Measurements from ENCODE around the gene SMIM13. TPM values are rescaled to one million over a fixed set of nuclear protein-coding genes. Genes with fewer than 3 reads are reported as not detected.
A peak's percentile ranks its signal among the peaks of the same experiment; 100 is the strongest.
"Not testable (repeated sequence)": the region's sequence is repeated elsewhere in the genome, so short reads cannot be mapped to it uniquely, and the experiment has no call there.

Gene SMIM13
- total RNA-seq, 1 donor from 2014 or later: 8.4 TPM

DNA sequence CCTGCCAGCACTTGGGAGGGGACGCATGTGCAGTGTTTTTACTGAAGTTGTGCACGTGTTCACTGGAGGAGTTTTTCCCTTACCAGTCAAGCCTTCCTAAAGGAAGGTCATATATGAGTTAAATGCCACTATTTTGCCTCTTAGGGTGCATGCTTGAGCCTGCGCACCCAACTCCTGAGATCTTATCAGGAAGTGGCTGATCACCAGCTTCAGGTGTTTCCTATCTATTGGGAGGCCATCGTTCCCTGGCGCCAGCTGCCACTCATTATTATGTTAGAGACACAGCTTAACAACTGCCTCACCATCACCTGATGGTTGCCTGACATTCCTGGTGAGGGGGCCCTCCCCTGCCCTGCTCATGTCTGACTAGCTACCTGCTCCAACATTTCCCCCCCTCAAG is 9.4 kb downstream of the SMIM13 start:
- Histone ChIP-seq H3K36me3 (no peaks in the 10 kb centered on the region), H3K27me3 (no peaks in the 10 kb centered on the region), H3K9me3 (no peaks in the 10 kb centered on the region), H3K4me3 (no peak overlapping the region), H3K4me1 (no peaks in the 10 kb centered on the region), H3K27ac (no peak overlapping the region)
- DNase-seq (no peak), ATAC-seq (no peak)
- intact Hi-C loops (cut with DNase I): no loop called here
- TF ChIP-seq, protein P1, sequence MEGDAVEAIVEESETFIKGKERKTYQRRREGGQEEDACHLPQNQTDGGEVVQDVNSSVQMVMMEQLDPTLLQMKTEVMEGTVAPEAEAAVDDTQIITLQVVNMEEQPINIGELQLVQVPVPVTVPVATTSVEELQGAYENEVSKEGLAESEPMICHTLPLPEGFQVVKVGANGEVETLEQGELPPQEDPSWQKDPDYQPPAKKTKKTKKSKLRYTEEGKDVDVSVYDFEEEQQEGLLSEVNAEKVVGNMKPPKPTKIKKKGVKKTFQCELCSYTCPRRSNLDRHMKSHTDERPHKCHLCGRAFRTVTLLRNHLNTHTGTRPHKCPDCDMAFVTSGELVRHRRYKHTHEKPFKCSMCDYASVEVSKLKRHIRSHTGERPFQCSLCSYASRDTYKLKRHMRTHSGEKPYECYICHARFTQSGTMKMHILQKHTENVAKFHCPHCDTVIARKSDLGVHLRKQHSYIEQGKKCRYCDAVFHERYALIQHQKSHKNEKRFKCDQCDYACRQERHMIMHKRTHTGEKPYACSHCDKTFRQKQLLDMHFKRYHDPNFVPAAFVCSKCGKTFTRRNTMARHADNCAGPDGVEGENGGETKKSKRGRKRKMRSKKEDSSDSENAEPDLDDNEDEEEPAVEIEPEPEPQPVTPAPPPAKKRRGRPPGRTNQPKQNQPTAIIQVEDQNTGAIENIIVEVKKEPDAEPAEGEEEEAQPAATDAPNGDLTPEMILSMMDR (IDR thresholded peaks at IDR 0.05): no peak

DNA sequence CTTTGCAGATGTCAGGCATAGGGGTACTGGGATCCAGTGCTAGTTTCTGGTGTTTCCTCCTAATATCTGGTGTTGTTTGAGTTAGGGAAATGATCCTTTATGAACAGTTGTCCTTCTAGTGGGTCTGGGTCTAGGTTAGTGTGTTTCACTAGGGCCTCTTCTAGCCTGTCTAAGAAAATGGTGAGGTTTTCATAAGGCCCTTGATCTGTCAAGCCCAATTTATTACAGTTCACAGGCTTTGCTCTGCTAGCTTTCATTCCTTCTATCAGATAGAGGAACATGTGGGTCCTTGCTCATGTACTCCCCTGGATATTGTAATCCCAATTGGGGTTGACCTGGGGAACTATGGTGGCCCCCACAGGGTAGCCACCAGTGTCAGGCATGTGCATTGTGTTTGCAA is 15.1 kb downstream of the SMIM13 start:
- H3K27me3 ChIP-seq: no peaks in the 10 kb centered on the region
- TF ChIP-seq, protein P1 (IDR thresholded peaks at IDR 0.05): no peak
- no peak for ATAC-seq
- intact Hi-C loops (cut with DNase I): no loop called here
- H3K4me3 ChIP-seq: no peak overlapping the region
- H3K4me1 ChIP-seq: peaks cover 12% of the 10 kb centered on the region
- no peaks in the 10 kb centered on the region for H3K9me3 ChIP-seq
- no peak overlapping the region for H3K27ac ChIP-seq
- no peaks in the 10 kb centered on the region for H3K36me3 ChIP-seq
- no peak for DNase-seq

DNA sequence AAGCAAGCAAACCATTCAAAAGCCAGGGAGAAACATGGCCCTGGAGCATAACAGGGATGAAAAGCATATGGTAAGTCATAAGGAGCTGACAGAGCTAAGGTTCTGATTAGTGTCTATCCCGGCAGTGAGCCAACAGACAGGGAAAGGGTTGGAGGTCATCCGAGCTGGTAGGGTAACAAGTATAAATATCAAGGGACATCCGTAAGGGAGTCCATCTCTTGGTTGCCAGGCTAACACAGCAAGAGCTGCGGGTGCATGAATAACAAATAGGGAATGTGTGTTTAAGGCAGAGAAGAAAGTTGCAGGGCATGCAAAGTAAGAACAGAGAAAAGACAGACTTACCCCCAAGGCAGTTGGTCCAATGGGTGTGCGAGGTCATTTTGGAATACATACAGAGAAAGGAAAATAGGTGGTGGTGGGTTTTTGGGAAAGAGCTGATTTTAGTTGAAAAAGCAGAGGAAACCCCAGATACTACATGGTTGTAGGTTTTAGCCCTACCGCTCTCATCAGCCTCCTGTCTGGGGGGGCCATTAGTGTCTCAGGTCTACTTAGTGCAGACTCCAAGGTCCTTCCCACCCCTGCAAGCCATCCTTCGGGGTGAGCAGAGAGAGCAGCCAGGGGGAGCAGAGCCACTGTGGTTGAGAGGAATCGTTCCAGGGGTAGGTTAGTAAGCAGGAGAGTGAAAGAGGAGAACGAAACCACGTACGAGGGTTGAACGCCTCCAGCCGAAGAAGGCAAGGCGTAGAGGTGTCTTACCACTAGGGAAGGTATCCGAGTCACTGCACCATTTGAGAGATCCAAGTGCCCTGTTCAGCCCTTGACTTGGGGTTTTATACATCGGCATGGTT is 17.5 kb downstream of the SMIM13 start, which contains the start of gene ERVFRD-1:
Gene ERVFRD-1 (minus strand): TSS at position 805 of the 848 bp plus-strand sequence. CDS start 6,415 bp downstream, outside the sequence.
- Histone ChIP-seq H3K9me3 (no peaks in the 10 kb centered on the region), H3K27me3 (no peaks in the 10 kb centered on the region), H3K36me3 (no peaks in the 10 kb centered on the region), H3K4me1 (peaks cover 12% of the 10 kb centered on the region), H3K27ac (no peak within 1 kb of the TSS), H3K4me3 (peak within 1 kb of the TSS; percentile 14)
- ATAC-seq (no peak), DNase-seq (no peak)
- intact Hi-C loops (cut with DNase I): no loop called here
- TF ChIP-seq, protein P1 (IDR thresholded peaks at IDR 0.05): no peak

DNA sequence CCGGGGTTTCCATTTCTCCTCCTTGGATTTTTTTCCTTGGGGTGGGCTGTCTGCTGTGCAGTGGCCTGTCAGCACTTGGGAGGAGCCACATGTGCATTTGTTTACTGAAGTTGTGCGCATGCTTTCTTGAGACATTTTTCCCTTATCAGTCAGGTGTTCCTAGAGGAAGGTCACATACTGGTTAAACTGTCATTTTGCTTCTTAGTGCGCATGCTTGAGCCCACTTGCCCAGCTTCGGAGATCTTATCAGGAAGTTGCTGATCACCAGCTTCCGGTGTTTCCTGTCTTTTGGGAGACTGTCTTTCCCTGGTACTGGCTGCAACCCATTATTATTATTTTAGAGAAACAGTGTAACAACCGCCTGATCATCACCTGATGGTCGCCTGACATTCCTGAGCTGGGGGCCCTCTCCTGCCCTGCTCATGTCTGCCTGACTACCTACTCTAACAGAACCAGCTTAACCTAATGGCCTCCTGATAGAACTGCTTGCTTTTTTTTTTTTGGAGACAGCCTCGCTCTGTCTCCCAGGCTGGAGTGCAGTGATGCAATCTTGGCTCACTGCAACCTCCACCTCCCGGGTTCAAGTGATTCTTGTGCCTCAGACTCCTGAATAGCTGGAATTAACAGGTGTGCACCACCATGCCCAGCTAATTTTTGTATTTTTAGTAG is 18.3 kb downstream of the SMIM13 start:
- Histone ChIP-seq H3K9me3 (no peaks in the 10 kb centered on the region), H3K27me3 (no peaks in the 10 kb centered on the region), H3K4me3 (peak overlapping the region; percentile 14), H3K36me3 (no peaks in the 10 kb centered on the region), H3K4me1 (peaks cover 12% of the 10 kb centered on the region), H3K27ac (no peak overlapping the region)
- intact Hi-C loops (cut with DNase I): no loop called here
- DNase-seq: no peak
- ATAC-seq: peak; percentile 54
- TF ChIP-seq, protein P1 (IDR thresholded peaks at IDR 0.05): no peak

DNA sequence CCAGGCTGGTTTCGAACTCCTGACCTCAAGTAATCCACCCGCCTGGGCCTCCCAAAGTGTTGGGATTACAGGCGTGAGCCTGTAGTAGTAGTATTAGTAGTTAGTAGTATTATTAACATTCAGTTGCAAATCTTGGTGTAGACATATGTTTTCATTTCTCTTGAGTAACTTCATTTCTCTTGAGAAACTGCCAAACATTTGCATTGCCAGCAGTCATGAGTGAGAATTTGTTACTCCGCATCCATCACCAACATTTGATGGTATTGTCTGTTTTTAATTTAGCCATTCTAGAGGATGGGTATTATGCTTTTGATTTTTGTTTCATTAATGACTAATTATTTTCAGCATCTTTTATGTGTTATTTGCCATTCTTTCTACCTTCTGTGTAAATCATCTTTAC is 19.4 kb downstream of the SMIM13 start:
- Histone ChIP-seq H3K36me3 (no peaks in the 10 kb centered on the region), H3K4me1 (peaks cover 12% of the 10 kb centered on the region), H3K27ac (no peak overlapping the region), H3K27me3 (no peaks in the 10 kb centered on the region), H3K4me3 (no peak overlapping the region), H3K9me3 (no peaks in the 10 kb centered on the region)
- intact Hi-C loops (cut with DNase I): no loop called here
- no peak for DNase-seq
- TF ChIP-seq, protein P1 (IDR thresholded peaks at IDR 0.05): no peak
- no peak for ATAC-seq

DNA sequence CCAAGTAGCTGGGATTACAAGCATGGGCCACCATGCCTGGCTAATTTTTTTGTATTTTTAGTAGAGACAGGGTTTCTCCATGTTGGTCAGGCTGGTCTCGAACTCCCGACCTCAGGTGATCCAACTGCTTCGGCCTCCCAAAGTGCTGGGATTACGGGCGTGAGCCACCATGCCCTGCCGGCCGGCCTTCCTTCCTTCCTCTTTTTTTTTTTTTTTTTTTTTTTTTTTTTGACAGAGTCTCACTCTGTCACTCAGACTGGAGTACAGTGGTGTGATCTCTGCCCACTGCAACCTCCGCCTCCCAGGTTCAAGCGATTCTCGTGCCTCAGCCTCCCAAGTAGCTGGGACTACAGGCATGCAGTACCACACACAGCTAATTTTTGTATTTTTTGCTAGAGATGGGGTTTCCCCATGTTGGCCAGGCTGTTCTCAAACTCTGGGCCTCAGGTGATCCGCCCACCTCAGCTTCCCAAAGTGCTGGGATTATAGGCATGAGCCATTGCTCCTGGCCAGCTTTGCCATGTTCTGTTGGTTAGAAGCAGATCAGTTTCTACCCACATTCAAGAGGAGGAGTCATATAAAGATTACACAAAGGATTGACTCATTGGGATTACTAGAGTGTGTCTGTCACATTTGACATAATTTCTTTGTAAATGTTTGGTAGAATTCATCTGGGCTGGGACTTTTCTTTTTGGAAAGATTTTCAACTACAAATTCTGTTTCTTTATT is 22.3 kb downstream of the SMIM13 start:
- H3K27ac ChIP-seq; H3K27me3 ChIP-seq; H3K36me3 ChIP-seq; H3K4me3 ChIP-seq; DNase-seq; intact Hi-C loops (cut with DNase I); H3K9me3 ChIP-seq: not testable (repeated sequence)
- peaks cover 12% of the 10 kb centered on the region for H3K4me1 ChIP-seq
- peak; percentile 73 for ATAC-seq
